HTERT RPE-1 (cell line): ENCODE results near the gene SAMD4A.

Source experiments
- in situ Hi-C: fragments of 300-500 bp; cut with MboI; formaldehyde crosslinking; loops from 4 replicates; pipeline ENCODE4 v1.14.3; 2020; ENCODE audit warnings: low sequenced_read_pairs

The SAMD4A gene

GRCh38 chr14:54840798-54841197 lies 273.9 kb downstream of the SAMD4A start:
- in situ Hi-C loops, result no loop called here
